Neural cell (in vitro differentiated cells): ENCODE data around the gene INPP5E.

Experiments
- EP300 ChIP-seq: fragments of 450-650 bp; conservative IDR thresholded peaks from 2 replicates; pipeline ENCODE4 v1.6.1; 2014; ENCODE audit warnings: antibody characterized with exemption, mild to moderate bottlenecking, moderate library complexity; ENCODE audit not compliant: poor library complexity, severe bottlenecking
- EZH2 ChIP-seq: fragments of 200-600, 300-800 bp; shearing (Covaris generic), sonication (generic); IDR thresholded peaks from 2 replicates; pipeline ENCODE4 v1.6.1; 2014; ENCODE audit warnings: antibody characterized with exemption, low read length, borderline replicate concordance, mild to moderate bottlenecking; ENCODE audit not compliant: insufficient read depth, poor library complexity, severe bottlenecking
- TF ChIP-seq, protein P1 (sequence below): fragments of 450-650 bp; IDR thresholded peaks from 2 replicates; pipeline ENCODE4 v1.5.1; 2014; ENCODE audit warnings: antibody characterized with exemption, mild to moderate bottlenecking, moderate library complexity; ENCODE audit not compliant: poor library complexity, severe bottlenecking
- TF ChIP-seq, protein P2 (sequence below): IDR thresholded peaks from 2 replicates; pipeline ENCODE4 v1.6.1; 2012; ENCODE audit warnings: borderline replicate concordance

DNA sequence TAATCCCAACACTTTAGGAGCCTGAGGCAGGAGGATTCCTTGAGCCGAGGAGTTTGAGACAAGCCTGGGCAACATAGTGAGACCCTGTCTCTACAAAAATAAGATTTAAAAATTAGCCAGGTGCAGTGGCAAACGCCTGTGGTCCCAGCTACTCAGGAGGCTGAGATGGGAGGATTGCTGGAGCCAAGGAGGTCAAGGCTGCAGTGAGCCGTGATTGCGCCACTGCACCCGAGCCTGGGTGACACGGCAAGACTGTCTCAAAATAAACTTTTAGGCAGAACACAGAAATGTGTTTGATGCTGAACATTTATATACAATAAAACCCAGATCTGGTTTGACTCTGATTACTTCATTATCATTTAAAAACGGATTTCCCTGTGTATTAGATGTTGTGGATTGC lies 34.2 kb downstream of the INPP5E start:
- TF ChIP-seq EP300: no peak
- TF ChIP-seq, protein P1, sequence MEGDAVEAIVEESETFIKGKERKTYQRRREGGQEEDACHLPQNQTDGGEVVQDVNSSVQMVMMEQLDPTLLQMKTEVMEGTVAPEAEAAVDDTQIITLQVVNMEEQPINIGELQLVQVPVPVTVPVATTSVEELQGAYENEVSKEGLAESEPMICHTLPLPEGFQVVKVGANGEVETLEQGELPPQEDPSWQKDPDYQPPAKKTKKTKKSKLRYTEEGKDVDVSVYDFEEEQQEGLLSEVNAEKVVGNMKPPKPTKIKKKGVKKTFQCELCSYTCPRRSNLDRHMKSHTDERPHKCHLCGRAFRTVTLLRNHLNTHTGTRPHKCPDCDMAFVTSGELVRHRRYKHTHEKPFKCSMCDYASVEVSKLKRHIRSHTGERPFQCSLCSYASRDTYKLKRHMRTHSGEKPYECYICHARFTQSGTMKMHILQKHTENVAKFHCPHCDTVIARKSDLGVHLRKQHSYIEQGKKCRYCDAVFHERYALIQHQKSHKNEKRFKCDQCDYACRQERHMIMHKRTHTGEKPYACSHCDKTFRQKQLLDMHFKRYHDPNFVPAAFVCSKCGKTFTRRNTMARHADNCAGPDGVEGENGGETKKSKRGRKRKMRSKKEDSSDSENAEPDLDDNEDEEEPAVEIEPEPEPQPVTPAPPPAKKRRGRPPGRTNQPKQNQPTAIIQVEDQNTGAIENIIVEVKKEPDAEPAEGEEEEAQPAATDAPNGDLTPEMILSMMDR: no peak
- TF ChIP-seq, protein P2, sequence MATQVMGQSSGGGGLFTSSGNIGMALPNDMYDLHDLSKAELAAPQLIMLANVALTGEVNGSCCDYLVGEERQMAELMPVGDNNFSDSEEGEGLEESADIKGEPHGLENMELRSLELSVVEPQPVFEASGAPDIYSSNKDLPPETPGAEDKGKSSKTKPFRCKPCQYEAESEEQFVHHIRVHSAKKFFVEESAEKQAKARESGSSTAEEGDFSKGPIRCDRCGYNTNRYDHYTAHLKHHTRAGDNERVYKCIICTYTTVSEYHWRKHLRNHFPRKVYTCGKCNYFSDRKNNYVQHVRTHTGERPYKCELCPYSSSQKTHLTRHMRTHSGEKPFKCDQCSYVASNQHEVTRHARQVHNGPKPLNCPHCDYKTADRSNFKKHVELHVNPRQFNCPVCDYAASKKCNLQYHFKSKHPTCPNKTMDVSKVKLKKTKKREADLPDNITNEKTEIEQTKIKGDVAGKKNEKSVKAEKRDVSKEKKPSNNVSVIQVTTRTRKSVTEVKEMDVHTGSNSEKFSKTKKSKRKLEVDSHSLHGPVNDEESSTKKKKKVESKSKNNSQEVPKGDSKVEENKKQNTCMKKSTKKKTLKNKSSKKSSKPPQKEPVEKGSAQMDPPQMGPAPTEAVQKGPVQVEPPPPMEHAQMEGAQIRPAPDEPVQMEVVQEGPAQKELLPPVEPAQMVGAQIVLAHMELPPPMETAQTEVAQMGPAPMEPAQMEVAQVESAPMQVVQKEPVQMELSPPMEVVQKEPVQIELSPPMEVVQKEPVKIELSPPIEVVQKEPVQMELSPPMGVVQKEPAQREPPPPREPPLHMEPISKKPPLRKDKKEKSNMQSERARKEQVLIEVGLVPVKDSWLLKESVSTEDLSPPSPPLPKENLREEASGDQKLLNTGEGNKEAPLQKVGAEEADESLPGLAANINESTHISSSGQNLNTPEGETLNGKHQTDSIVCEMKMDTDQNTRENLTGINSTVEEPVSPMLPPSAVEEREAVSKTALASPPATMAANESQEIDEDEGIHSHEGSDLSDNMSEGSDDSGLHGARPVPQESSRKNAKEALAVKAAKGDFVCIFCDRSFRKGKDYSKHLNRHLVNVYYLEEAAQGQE: no peak
- TF ChIP-seq EZH2: no peak
